Measurements from ENCODE around the gene CYB5B.

DNA sequence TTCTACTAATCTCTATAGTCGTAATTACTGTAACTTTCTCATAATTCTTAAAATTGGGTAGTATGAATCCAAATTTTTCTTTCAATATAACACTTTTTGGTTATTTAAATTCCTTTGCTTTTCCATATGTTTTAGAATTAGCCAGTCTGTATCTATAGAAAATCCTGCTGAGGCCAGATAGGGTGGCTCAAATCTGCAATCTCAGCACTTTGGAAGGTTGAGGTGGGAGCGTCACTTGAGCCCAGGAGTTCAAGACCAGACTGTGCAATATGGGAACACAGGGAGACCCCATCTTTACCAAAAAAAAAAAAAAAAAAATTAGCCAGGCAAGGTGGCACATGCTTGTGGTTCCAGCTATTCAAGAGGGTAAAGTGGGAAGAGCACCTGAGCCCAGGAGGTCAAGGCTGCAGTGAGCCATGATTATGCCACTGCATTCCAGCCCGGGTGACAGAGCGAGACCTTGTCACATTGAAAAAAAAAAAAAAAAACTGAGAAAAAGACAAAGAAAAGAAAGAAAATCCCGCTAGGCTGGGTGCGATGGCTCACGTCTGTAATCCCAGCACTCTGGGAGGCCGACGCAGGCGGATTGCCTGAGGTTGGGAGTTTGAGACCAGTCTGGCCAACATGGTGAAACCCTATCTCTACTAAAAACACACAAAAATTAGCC, 47.9 kb upstream of the CYB5B start:
- TF ChIP-seq POLR2A (IDR thresholded peaks at IDR 0.05), result no peak
- TF ChIP-seq CTCF (IDR thresholded peaks at IDR 0.05), result no peak
